Measurements from ENCODE around the gene PDE3B.

Gene PDE3B

DNA sequence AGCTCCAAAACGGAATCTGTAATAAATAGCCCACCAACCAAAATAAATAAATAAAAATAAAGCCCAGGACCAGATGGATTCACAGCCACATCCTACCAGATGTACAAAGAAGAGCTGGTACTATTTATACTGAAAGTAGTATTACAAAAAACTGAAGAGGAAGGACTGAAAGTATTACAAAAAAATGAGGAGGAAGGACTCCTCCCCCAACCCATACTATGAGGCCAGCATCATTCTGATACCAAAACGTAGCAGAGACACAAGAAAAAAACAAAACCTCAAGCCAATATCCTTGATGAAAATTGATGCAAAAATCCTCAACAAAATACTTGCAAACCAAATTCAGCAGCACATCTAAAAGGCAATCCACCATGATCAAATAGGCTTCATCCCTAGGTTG lies 183.0 kb downstream of the PDE3B start:
- no peak for TF ChIP-seq CTCF (IDR thresholded peaks at IDR 0.05; ENCODE audit: extremely low read depth, missing control alignments)

GRCh38 chr11:14835496-14836492 lies 192.2 kb downstream of the PDE3B start:
- DNase-seq (ENCODE audit: low spot score), result no peak
- no peak for TF ChIP-seq CTCF (IDR thresholded peaks at IDR 0.05; ENCODE audit: extremely low read depth, missing control alignments)

More for the DNA sequence above, 183.0 kb downstream of the PDE3B start:
- no peak for DNase-seq (ENCODE audit: low spot score)

GRCh38 chr11:14842002-14842401 lies 198.4 kb downstream of the PDE3B start:
- TF ChIP-seq CTCF (IDR thresholded peaks at IDR 0.05; ENCODE audit: extremely low read depth, missing control alignments), result no peak
- no peak for DNase-seq (ENCODE audit: low spot score)

DNA sequence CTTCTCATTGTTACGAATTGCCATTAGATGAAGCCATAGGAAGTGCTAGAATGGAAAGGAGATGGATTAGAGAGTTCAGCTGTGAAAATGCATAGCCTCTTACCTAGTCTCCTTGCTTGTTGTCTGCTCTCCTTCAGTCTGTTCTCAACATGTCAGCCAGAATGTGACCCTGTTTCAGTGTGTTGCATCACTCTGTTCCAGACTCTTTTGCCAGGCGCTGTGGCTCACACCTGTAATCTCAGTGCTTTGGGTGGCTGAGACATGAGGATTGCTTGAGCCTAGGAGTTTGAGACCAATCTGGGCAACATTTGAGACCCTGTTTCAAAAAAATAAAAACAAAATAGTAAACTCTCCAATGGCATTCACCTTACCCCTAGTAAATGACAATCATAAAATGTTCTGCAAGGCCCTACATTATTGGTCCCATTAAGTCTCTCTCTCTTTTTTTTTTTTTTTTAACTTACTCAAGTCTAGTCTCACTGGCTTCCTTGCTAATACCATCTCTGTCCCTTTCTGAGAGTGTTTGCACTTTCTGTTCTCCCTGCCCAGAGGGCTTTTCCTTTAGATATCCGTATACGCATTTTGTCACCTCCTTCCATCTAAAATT lies 209.1 kb downstream of the PDE3B start:
- no peak for DNase-seq (ENCODE audit: low spot score)
- TF ChIP-seq CTCF (IDR thresholded peaks at IDR 0.05; ENCODE audit: extremely low read depth, missing control alignments), result no peak

GRCh38 chr11:14854057-14854456 lies 210.5 kb downstream of the PDE3B start:
- DNase-seq (ENCODE audit: low spot score), result no peak
- TF ChIP-seq CTCF (IDR thresholded peaks at IDR 0.05; ENCODE audit: extremely low read depth, missing control alignments), result no peak

DNA sequence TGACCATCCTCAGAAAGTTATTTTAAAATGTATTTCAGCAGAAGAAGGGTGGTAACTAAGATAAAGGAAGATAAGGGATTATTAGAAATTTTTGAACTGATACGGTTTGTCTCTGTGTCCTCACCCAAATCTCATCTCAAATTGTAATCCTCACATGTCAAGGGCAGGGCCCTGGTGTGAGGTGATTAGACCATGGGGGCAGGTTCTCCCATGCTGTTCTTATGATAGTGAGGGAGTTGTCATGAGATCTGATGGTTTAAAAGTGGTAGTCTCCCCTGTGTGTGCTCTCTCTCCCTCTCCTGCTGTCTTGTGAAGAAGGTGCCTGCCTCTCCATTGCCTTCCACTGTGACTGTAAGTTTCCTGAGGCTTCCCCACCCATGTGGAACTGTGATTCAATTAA lies 212.3 kb downstream of the PDE3B start:
- DNase-seq (ENCODE audit: low spot score), result no peak
- no peak for TF ChIP-seq CTCF (IDR thresholded peaks at IDR 0.05; ENCODE audit: extremely low read depth, missing control alignments)

- TF ChIP-seq CTCF (IDR thresholded peaks at IDR 0.05; ENCODE audit: extremely low read depth, missing control alignments), result no peak
- DNase-seq (ENCODE audit: low spot score), result no peak
Measured at GRCh38 chr11:14857621-14858020, 214.0 kb downstream of the PDE3B start.
